HCT116 (cell line): ENCODE results near the gene CIITA. TPM values are rescaled to one million over a fixed set of nuclear protein-coding genes. Genes with fewer than 3 reads are reported as not detected.

ENCODE experiments used
- ATAC-seq: fragments of 200-7000 bp; cut with Tn5 transposase; 2 replicates; pipeline ENCODE4 v1.9.1; 2020; ENCODE audit warnings: mild to moderate bottlenecking, moderate library complexity
- BruUV-seq: library from RNA; stranded (reverse); fragments of 400-500 nt; replicated peaks from 2 replicates; lab custom pipeline; 2021; lab: Mats Ljungman, UMichigan
- CTCF ChIA-PET: fragments of 300-600 bp; sonication (Branson Sonifier 250); formaldehyde crosslinking; loops from one replicate; lab custom pipeline; 2021; ENCODE audit warnings: antibody characterized with exemption; lab: Charles Lee
- POLR2A ChIA-PET: fragments of 300-600, 350-600 bp; sonication (Branson Sonifier 250); formaldehyde crosslinking; loops from one replicate; lab custom pipeline; 2021; ENCODE audit warnings: antibody characterized with exemption; lab: Charles Lee
- RAD21 ChIA-PET, 2 experiments: fragments of 300-600 bp; sonication (Branson Sonifier 250); formaldehyde crosslinking; loops; one replicate each; lab custom pipeline; 2023; ENCODE audit warnings: low total read pairs in 2 of 2; ENCODE audit not compliant: uncharacterized antibody in 2 of 2, unreplicated experiment in 2 of 2, low non-redundant PET in 1 of 2; lab: Charles Lee
- DNase-seq: peaks from one replicate; pipeline ENCODE4 v3.0.0-alpha.2; 2010; ENCODE audit warnings: low read depth, low spot score
- H2AFZ ChIP-seq: fragments of 200-600 bp; shearing (Covaris generic), sonication (generic); 2 replicates; pipeline ENCODE4 v1.6.1; 2017; ENCODE audit warnings: low read depth, mixed run types, mixed read lengths, antibody characterized with exemption, low read length; ENCODE audit not compliant: poor library complexity, severe bottlenecking
- H3K27ac ChIP-seq: 2 replicates; pipeline ENCODE4 v1.5.1; 2012; ENCODE audit warnings: low read depth, low read length
- H3K27me3 ChIP-seq: fragments of 200-600 bp; sonication (generic); 2 replicates; pipeline ENCODE4 v1.6.1; 2016; ENCODE audit warnings: mixed run types, low read length, mixed read lengths; ENCODE audit not compliant: insufficient read depth
- H3K36me3 ChIP-seq, 2 experiments: fragments of 200-500 bp in 1 of 2; fragments of 200-600 bp in 1 of 2; sonication (Bioruptor generic) in 1 of 2; sonication (generic) in 1 of 2; 2 replicates each; pipeline versions ENCODE4 v1.5.1 to v1.6.1; 2014 to 2016; ENCODE audit warnings: low read length in 2 of 2, inconsistent platforms in 1 of 2, mixed read lengths in 1 of 2, mixed run types in 1 of 2; ENCODE audit not compliant: insufficient read depth in 2 of 2, control insufficient read depth in 1 of 2
- H3K4me1 ChIP-seq, 2 experiments: fragments of 200-600 bp in 1 of 2; sonication (generic) in 1 of 2; 2 replicates each; pipeline versions ENCODE4 v1.5.1 to v1.6.1; 2012 to 2017; ENCODE audit warnings: low read length in 2 of 2, inconsistent platforms in 1 of 2, mild to moderate bottlenecking in 1 of 2, mixed read lengths in 1 of 2, mixed run types in 1 of 2, moderate library complexity in 1 of 2; ENCODE audit not compliant: insufficient read depth in 2 of 2, control insufficient read depth in 1 of 2
- H3K4me2 ChIP-seq: fragments of 200-600 bp; sonication (generic); 2 replicates; pipeline ENCODE4 v1.6.1; 2017; ENCODE audit warnings: mixed run types, low read length, mixed read lengths
- H3K4me3 ChIP-seq, 2 experiments: fragments of 200-600 bp in 1 of 2; sonication (generic) in 1 of 2; replicated peaks in 1 of 2; 2 replicates each; pipeline ENCODE4 v1.5.1; 2011 to 2016; ENCODE audit warnings: low read length in 2 of 2, control low read depth in 1 of 2, low read depth in 1 of 2, mild to moderate bottlenecking in 1 of 2, mixed read lengths in 1 of 2, mixed run types in 1 of 2
- H3K79me2 ChIP-seq: fragments of 200-600 bp; sonication (generic); 2 replicates; pipeline ENCODE4 v1.6.1; 2017; ENCODE audit warnings: mild to moderate bottlenecking, mixed run types, low read length, moderate library complexity, mixed read lengths; ENCODE audit not compliant: insufficient read depth
- H3K9ac ChIP-seq: fragments of 200-600 bp; sonication (generic); 2 replicates; pipeline ENCODE4 v1.6.1; 2016; ENCODE audit warnings: low read length, mixed read lengths
- H3K9me2 ChIP-seq: fragments of 200-600 bp; sonication (generic), shearing (Covaris generic); 2 replicates; pipeline ENCODE4 v1.6.1; 2017; ENCODE audit warnings: mixed run types, mild to moderate bottlenecking, moderate library complexity; ENCODE audit not compliant: insufficient read depth
- H3K9me3 ChIP-seq, 2 experiments: fragments of 200-500 bp in 1 of 2; fragments of 200-600 bp in 1 of 2; sonication (Bioruptor generic) in 1 of 2; sonication (generic) in 1 of 2; 2 replicates each; pipeline ENCODE4 v1.6.1; 2014 to 2017; ENCODE audit warnings: low read length in 2 of 2, mixed read lengths in 2 of 2, inconsistent platforms in 1 of 2, low read depth in 1 of 2, mild to moderate bottlenecking in 1 of 2, mixed run types in 1 of 2, moderate library complexity in 1 of 2; ENCODE audit not compliant: control insufficient read depth in 1 of 2, insufficient read depth in 1 of 2
- H4K20me1 ChIP-seq: fragments of 200-600 bp; sonication (generic), shearing (Covaris generic); 2 replicates; pipeline ENCODE4 v1.6.1; 2017; ENCODE audit warnings: mixed run types, mild to moderate bottlenecking, moderate library complexity; ENCODE audit not compliant: insufficient read depth
- CTCF ChIP-seq, 3 experiments: fragments of 200-600 bp in 1 of 3; sonication (generic) in 1 of 3; IDR thresholded peaks in 2 of 3; conservative IDR thresholded peaks in 1 of 3; 2 replicates each; pipeline ENCODE4 v1.5.1; 2012 to 2017; ENCODE audit warnings: low read depth in 2 of 3, low read length in 2 of 3, antibody characterized with exemption in 1 of 3, borderline replicate concordance in 1 of 3, control low read depth in 1 of 3, mild to moderate bottlenecking in 1 of 3, mixed read lengths in 1 of 3, mixed run types in 1 of 3, moderate library complexity in 1 of 3; ENCODE audit not compliant: insufficient read depth in 1 of 3
- JUND ChIP-seq: IDR thresholded peaks from 2 replicates; pipeline ENCODE4 v1.6.1; 2012
- RAD21 ChIP-seq: IDR thresholded peaks from 2 replicates; pipeline ENCODE4 v1.6.1; 2012; ENCODE audit warnings: low read depth, mild to moderate bottlenecking
- SP1 ChIP-seq: IDR thresholded peaks from 2 replicates; pipeline ENCODE4 v1.6.1; 2012; ENCODE audit warnings: low read depth
- SRF ChIP-seq: IDR thresholded peaks from 2 replicates; pipeline ENCODE4 v1.6.1; 2012; ENCODE audit warnings: low read depth
- ZFX ChIP-seq: fragments of 450-650 bp; IDR thresholded peaks from 2 replicates; pipeline ENCODE4 v1.6.1; 2017
- intact Hi-C: fragments of 100-400 bp; cut with micrococcal nuclease; formaldehyde crosslinking; loops from 2 replicates; pipeline ENCODE4 v1.10.0; 2022
- total RNA-seq: library from RNA; stranded (reverse); gene quantifications from one replicate; pipeline ENCODE4 v1.2.1, GENCODE V29; 2021; ENCODE audit not compliant: unreplicated experiment
- TF ChIP-seq, protein P1 (sequence below): IDR thresholded peaks from 2 replicates; pipeline ENCODE4 v1.6.1; 2012; ENCODE audit warnings: low read depth

CIITA gene
- total RNA-seq, 1 experiment from 2014 or later: 0.25 TPM

DNA sequence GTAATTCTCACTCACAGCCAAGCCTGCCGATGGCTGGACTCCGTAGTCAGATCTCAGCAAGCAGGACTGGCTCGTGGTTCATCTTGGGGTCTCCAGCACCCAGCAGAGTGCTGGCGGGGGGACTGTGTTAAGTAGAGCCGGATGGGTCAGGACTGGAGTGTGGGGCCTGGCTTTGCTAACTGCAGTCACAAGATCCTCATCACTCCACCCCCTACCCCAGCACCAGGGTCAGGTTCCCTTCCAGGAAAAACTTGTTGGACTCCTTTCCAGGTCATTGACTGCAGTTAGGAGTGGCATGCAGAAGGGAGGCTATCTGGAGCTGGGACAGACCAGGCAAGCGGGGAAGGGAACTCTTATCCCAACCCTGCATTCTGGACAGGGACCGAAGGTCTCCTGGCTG lies 6.0 kb downstream of the CIITA start:
- H3K27me3 ChIP-seq: peaks cover 26% of the 10 kb centered on the region; the same call in 1 of the 2 replicates
- H3K79me2 ChIP-seq: no peaks in the 10 kb centered on the region
- ChIA-PET POLR2A (no interaction called here), RAD21 (no interaction called here)
- H3K9me3 ChIP-seq: no peaks in the 10 kb centered on the region
- no peak overlapping the region for H3K9ac ChIP-seq
- no peak overlapping the region for H3K4me3 ChIP-seq
- H3K36me3 ChIP-seq: no peaks in the 10 kb centered on the region
- no TSS peak for BruUV-seq
- no peak overlapping the region for H3K27ac ChIP-seq
- no peak overlapping the region for H3K4me2 ChIP-seq
- TF ChIP-seq, protein P1, sequence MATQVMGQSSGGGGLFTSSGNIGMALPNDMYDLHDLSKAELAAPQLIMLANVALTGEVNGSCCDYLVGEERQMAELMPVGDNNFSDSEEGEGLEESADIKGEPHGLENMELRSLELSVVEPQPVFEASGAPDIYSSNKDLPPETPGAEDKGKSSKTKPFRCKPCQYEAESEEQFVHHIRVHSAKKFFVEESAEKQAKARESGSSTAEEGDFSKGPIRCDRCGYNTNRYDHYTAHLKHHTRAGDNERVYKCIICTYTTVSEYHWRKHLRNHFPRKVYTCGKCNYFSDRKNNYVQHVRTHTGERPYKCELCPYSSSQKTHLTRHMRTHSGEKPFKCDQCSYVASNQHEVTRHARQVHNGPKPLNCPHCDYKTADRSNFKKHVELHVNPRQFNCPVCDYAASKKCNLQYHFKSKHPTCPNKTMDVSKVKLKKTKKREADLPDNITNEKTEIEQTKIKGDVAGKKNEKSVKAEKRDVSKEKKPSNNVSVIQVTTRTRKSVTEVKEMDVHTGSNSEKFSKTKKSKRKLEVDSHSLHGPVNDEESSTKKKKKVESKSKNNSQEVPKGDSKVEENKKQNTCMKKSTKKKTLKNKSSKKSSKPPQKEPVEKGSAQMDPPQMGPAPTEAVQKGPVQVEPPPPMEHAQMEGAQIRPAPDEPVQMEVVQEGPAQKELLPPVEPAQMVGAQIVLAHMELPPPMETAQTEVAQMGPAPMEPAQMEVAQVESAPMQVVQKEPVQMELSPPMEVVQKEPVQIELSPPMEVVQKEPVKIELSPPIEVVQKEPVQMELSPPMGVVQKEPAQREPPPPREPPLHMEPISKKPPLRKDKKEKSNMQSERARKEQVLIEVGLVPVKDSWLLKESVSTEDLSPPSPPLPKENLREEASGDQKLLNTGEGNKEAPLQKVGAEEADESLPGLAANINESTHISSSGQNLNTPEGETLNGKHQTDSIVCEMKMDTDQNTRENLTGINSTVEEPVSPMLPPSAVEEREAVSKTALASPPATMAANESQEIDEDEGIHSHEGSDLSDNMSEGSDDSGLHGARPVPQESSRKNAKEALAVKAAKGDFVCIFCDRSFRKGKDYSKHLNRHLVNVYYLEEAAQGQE: no peak
- TF ChIP-seq JUND: no peak
- TF ChIP-seq RAD21: no peak
- no peak for TF ChIP-seq CTCF (IDR thresholded peaks at IDR 0.05 in 2 of 3, conservative IDR thresholded peaks at IDR 0.05 in 1 of 3; ENCODE audit: borderline replicate concordance in 1 of 3, insufficient read depth in 1 of 3, low read depth in 2 of 3, low read length in 2 of 3)
- no peak for TF ChIP-seq SP1
- TF ChIP-seq SRF: no peak
- TF ChIP-seq ZFX: no peak
- TF ChIP-seq, all 23 proteins: peak for 0
- Histone ChIP-seq H2AFZ (no peak overlapping the region), H3K4me1 (no peaks in the 10 kb centered on the region), H3K9me2 (no peaks in the 10 kb centered on the region), H4K20me1 (no peaks in the 10 kb centered on the region)
- intact Hi-C loops: no loop called here
- CTCF ChIA-PET: no interaction called here
- DNase-seq: no peak
- ATAC-seq: no peak
